Measurements from ENCODE around the gene DMD.
"Not testable (repeated sequence)": the region's sequence is repeated elsewhere in the genome, so short reads cannot be mapped to it uniquely, and the experiment has no call there.

The DMD gene

GRCh38 chrX:31521941-31522340 lies 1689.4 kb downstream of the DMD start:
- DNase-seq (ENCODE audit: low spot score), result no peak

- no peak for DNase-seq (ENCODE audit: low spot score)
Observed at GRCh38 chrX:31516527-31516926, 1694.8 kb downstream of the DMD start.

GRCh38 chrX:31508338-31508737 lies 1703.0 kb downstream of the DMD start:
- DNase-seq (ENCODE audit: low spot score), result no peak

- DNase-seq (ENCODE audit: low spot score), result no peak
Observed at GRCh38 chrX:31506928-31507327, 1704.4 kb downstream of the DMD start.

- no peak for DNase-seq (ENCODE audit: low spot score)
Observed at GRCh38 chrX:31506360-31506759, 1705.0 kb downstream of the DMD start.

- DNase-seq (ENCODE audit: low spot score), result peak; percentile 24
Observed at GRCh38 chrX:31500921-31501320, 1710.4 kb downstream of the DMD start.

- no peak for DNase-seq (ENCODE audit: low spot score)
Observed at GRCh38 chrX:31499109-31499508, 1712.2 kb downstream of the DMD start.

- DNase-seq (ENCODE audit: low spot score), result no peak
Observed at GRCh38 chrX:31497086-31497485, 1714.3 kb downstream of the DMD start.

GRCh38 chrX:31487951-31488350 lies 1723.4 kb downstream of the DMD start:
- no peak for DNase-seq (ENCODE audit: low spot score)

- no peak for DNase-seq (ENCODE audit: low spot score)
Observed at GRCh38 chrX:31483336-31483735, 1728.0 kb downstream of the DMD start.

GRCh38 chrX:31480696-31481095 lies 1730.7 kb downstream of the DMD start:
- no peak for DNase-seq (ENCODE audit: low spot score)

GRCh38 chrX:31471229-31471628 lies 1740.1 kb downstream of the DMD start:
- no peak for DNase-seq (ENCODE audit: low spot score)

- DNase-seq (ENCODE audit: low spot score), result not testable (repeated sequence)
Observed at GRCh38 chrX:31470753-31471152, 1740.6 kb downstream of the DMD start.

GRCh38 chrX:31464306-31464915 lies 1746.9 kb downstream of the DMD start:
- no peak for DNase-seq (ENCODE audit: low spot score)

GRCh38 chrX:31461266-31461665 lies 1750.1 kb downstream of the DMD start:
- DNase-seq (ENCODE audit: low spot score), result no peak

- no peak for DNase-seq (ENCODE audit: low spot score)
Observed at GRCh38 chrX:31459361-31459760, 1752.0 kb downstream of the DMD start.

- DNase-seq (ENCODE audit: low spot score), result no peak
Observed at GRCh38 chrX:31449965-31450364, 1761.4 kb downstream of the DMD start.

- no peak for DNase-seq (ENCODE audit: low spot score)
Observed at GRCh38 chrX:31449081-31449480, 1762.3 kb downstream of the DMD start.

- DNase-seq (ENCODE audit: low spot score), result no peak
Observed at GRCh38 chrX:31445542-31445941, 1765.8 kb downstream of the DMD start.

GRCh38 chrX:31443654-31444053 lies 1767.7 kb downstream of the DMD start:
- no peak for DNase-seq (ENCODE audit: low spot score)

- no peak for DNase-seq (ENCODE audit: low spot score)
Observed at GRCh38 chrX:31440546-31440945, 1770.8 kb downstream of the DMD start.

GRCh38 chrX:31436424-31436823 lies 1774.9 kb downstream of the DMD start:
- DNase-seq (ENCODE audit: low spot score), result no peak

- no peak for DNase-seq (ENCODE audit: low spot score)
Observed at GRCh38 chrX:31435592-31435991, 1775.8 kb downstream of the DMD start.

GRCh38 chrX:31433856-31434255 lies 1777.5 kb downstream of the DMD start:
- DNase-seq (ENCODE audit: low spot score), result no peak

GRCh38 chrX:31429915-31430314 lies 1781.4 kb downstream of the DMD start:
- DNase-seq (ENCODE audit: low spot score), result no peak
